GM12891 (cell line): Measurements from ENCODE around the gene PITPNC1.

Experiments
- PAX5 ChIP-seq: IDR thresholded peaks from 2 replicates; pipeline ENCODE4 v1.6.1; 2011; ENCODE audit warnings: low read length, moderate library complexity, mild to moderate bottlenecking; ENCODE audit not compliant: insufficient read depth, severe bottlenecking
- POLR2A ChIP-seq: IDR thresholded peaks from 2 replicates; pipeline ENCODE4 v1.6.1; 2011; ENCODE audit warnings: low read depth, low read length, control low read depth
- POLR2AphosphoS5 ChIP-seq: IDR thresholded peaks from 2 replicates; pipeline ENCODE4 v1.6.1; 2011; ENCODE audit warnings: low read depth, low read length, control low read depth
- POU2F2 ChIP-seq: IDR thresholded peaks from 2 replicates; pipeline ENCODE4 v1.6.1; 2011; ENCODE audit warnings: low read depth, mild to moderate bottlenecking, control low read depth, low read length, moderate library complexity
- SPI1 ChIP-seq: IDR thresholded peaks from 2 replicates; pipeline ENCODE4 v1.6.1; 2011; ENCODE audit warnings: low read depth, low read length, control low read depth
- TAF1 ChIP-seq: IDR thresholded peaks from 2 replicates; pipeline ENCODE4 v1.6.1; 2011; ENCODE audit warnings: low read depth, low read length, control low read depth

- TF ChIP-seq POLR2AphosphoS5 (no peak), TAF1 (no peak), POLR2A (no peak), SPI1 (no peak), POU2F2 (no peak), PAX5 (no peak)
Measured at GRCh38 chr17:67335245-67335835, 41.7 kb upstream of the PITPNC1 start.
